ENCODE data around the gene IL1RL1.

DNA sequence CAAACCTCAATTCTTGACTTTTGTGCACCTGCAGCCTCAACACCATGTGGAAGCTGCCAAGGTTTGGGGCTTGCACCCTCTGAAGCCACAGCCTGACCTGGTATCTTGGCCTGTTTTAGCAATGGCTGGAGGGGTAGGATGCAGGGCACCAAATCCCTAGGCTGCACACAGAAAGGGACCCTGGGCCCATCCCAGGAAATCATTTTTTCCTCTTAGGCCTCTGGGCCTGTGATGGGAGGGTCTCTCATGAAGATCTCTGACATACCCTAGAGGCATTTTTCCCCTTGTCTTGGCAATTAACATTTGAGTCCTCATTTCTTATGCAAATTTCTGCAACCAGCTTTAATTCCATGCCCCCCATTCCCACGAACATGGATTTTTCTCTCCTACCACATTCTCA is 54.4 kb downstream of the IL1RL1 start:
- TF ChIP-seq POLR2A (IDR thresholded peaks at IDR 0.05; ENCODE audit: low read depth, low read length), result no peak
- no peak for TF ChIP-seq POLR2AphosphoS5 (IDR thresholded peaks at IDR 0.05; ENCODE audit: low read depth, low read length)
- no peak for TF ChIP-seq TAF1 (IDR thresholded peaks at IDR 0.05; ENCODE audit: borderline replicate concordance, low read depth, low read length)
